Measurements from ENCODE around the gene HEG1. TPM values are rescaled to one million over a fixed set of nuclear protein-coding genes. Genes with fewer than 3 reads are reported as not detected.
"Not testable (repeated sequence)": the region's sequence is repeated elsewhere in the genome, so short reads cannot be mapped to it uniquely, and the experiment has no call there.

HEG1 gene
- total RNA-seq, 4 donors from 2014 or later = 55.9 to 85.5 (median 78.9) TPM

DNA sequence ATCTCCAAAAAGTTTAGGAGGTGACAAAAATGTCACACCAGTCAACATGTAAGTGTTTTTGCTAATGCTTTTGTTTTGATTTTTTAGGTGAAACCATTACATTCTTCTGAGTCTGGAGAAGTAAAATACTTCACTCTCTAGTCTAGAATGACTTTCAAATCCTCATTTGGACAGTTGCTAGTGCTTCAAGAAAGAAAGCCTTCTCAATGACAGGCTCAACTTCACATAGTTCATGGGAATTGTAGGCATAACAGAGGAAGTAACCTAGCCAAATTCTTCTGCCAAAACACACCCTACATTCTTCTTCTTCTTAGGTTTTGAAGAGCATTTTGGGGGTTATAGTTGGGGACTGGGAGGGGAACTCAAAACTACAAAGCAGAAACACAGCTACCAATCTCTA is 29.4 kb upstream of the HEG1 start:
- Histone ChIP-seq H3K4me1 (no peaks in the 10 kb centered on the region), H3K27ac (no peak overlapping the region), H3K4me3 (no peak overlapping the region), H3K9me3 (no peaks in the 10 kb centered on the region), H3K36me3 (no peaks in the 10 kb centered on the region), H3K27me3 (no peaks in the 10 kb centered on the region)
- no peak for ATAC-seq
- no peak for TF ChIP-seq POLR2AphosphoS5 (IDR thresholded peaks at IDR 0.05)
- no peak for TF ChIP-seq EP300 (IDR thresholded peaks at IDR 0.05)
- TF ChIP-seq, protein P1, sequence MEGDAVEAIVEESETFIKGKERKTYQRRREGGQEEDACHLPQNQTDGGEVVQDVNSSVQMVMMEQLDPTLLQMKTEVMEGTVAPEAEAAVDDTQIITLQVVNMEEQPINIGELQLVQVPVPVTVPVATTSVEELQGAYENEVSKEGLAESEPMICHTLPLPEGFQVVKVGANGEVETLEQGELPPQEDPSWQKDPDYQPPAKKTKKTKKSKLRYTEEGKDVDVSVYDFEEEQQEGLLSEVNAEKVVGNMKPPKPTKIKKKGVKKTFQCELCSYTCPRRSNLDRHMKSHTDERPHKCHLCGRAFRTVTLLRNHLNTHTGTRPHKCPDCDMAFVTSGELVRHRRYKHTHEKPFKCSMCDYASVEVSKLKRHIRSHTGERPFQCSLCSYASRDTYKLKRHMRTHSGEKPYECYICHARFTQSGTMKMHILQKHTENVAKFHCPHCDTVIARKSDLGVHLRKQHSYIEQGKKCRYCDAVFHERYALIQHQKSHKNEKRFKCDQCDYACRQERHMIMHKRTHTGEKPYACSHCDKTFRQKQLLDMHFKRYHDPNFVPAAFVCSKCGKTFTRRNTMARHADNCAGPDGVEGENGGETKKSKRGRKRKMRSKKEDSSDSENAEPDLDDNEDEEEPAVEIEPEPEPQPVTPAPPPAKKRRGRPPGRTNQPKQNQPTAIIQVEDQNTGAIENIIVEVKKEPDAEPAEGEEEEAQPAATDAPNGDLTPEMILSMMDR (IDR thresholded peaks at IDR 0.05) = no peak
- TF ChIP-seq POLR2A (IDR thresholded peaks at IDR 0.05) = no peak

GRCh38 chr3:125083776-125084175 is 28.0 kb upstream of the HEG1 start:
- WGBS, 2 donors (ENCODE audit: low coverage in 1 of 2) = 65 to 73% methylated on average over 3 to 4 of the region's 10 CpGs

GRCh38 chr3:125082339-125082738 is 26.5 kb upstream of the HEG1 start:
- H3K36me3 ChIP-seq, H3K4me1 ChIP-seq, H3K27ac ChIP-seq, H3K9me3 ChIP-seq, H3K4me3 ChIP-seq, ATAC-seq, H3K27me3 ChIP-seq: not testable (repeated sequence)
- 68 to 100% methylated on average over 1 to 4 of the region's 4 CpGs for WGBS, 2 donors (ENCODE audit: low coverage in 1 of 2)

More at GRCh38 chr3:125083776-125084175, 28.0 kb upstream of the HEG1 start:
- Histone ChIP-seq H3K9me3 (no peaks in the 10 kb centered on the region), H3K4me3 (no peak overlapping the region), H3K4me1 (no peaks in the 10 kb centered on the region), H3K36me3 (no peaks in the 10 kb centered on the region), H3K27ac (no peak overlapping the region), H3K27me3 (no peaks in the 10 kb centered on the region)
- no peak for ATAC-seq
- TF ChIP-seq, protein P1 (IDR thresholded peaks at IDR 0.05) = no peak
- no peak for TF ChIP-seq EP300 (IDR thresholded peaks at IDR 0.05)
- no peak for TF ChIP-seq POLR2AphosphoS5 (IDR thresholded peaks at IDR 0.05)
- TF ChIP-seq POLR2A (IDR thresholded peaks at IDR 0.05) = no peak

DNA sequence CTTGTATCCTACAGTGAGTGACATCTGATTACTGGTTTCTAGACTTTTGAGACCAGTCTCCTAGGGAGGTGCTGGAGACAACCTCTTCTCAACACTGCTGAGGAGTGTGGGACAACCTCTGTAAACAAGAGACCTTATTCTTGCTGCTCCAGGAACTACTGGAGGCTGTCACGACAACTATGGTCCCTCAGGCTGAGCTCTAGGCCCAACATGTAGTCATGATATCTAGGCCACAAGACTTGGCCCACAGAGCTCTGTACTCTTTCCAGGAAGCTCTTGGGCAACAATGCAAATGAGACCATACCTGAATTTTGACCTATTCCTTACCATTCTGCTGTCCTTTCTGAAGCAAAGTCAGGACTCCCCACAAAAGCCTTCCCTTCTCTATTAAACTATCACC is 24.3 kb upstream of the HEG1 start:
- 100% methylated on average over 1 of the region's 1 CpG for WGBS, 2 donors (ENCODE audit: low coverage in 1 of 2)
- Histone ChIP-seq H3K4me1 (no peaks in the 10 kb centered on the region), H3K4me3 (no peak overlapping the region), H3K27ac (no peak overlapping the region), H3K36me3 (no peaks in the 10 kb centered on the region), H3K27me3 (no peaks in the 10 kb centered on the region), H3K9me3 (no peaks in the 10 kb centered on the region)
- no peak for TF ChIP-seq POLR2A (IDR thresholded peaks at IDR 0.05)
- no peak for TF ChIP-seq EP300 (IDR thresholded peaks at IDR 0.05)
- TF ChIP-seq, protein P1 (IDR thresholded peaks at IDR 0.05) = no peak
- TF ChIP-seq POLR2AphosphoS5 (IDR thresholded peaks at IDR 0.05) = no peak
- ATAC-seq = no peak

DNA sequence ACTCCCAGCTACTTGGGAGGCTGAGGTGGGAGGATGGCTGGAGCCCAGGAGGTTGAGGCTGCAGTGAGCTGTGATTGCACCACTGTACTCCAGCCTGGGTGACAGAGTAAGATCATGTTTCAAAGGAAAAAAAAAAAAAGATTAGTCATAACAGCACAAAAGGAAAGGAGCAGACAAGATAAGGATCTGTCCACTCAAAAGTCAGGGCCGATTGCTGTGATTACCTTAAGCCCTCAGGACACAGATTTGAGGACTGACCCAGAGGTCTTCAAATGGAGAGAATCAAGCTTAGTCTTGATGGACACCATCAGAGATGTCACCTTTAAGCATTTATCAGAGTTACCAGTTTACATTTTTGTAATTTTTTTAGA is 23.9 kb upstream of the HEG1 start:
- no peak for ATAC-seq
- 71 to 82% methylated on average over 1 of the region's 1 CpG for whole genome bisulfite sequencing, 2 donors (ENCODE audit: low coverage in 1 of 2)
- Histone ChIP-seq H3K36me3 (no peaks in the 10 kb centered on the region), H3K9me3 (no peaks in the 10 kb centered on the region), H3K4me1 (no peaks in the 10 kb centered on the region), H3K4me3 (no peak overlapping the region), H3K27ac (no peak overlapping the region), H3K27me3 (no peaks in the 10 kb centered on the region)
- TF ChIP-seq POLR2A (IDR thresholded peaks at IDR 0.05) (no peak), EP300 (IDR thresholded peaks at IDR 0.05) (no peak), POLR2AphosphoS5 (IDR thresholded peaks at IDR 0.05) (no peak)
- TF ChIP-seq, protein P1 (IDR thresholded peaks at IDR 0.05) = no peak

All from gastroesophageal sphincter (tissue), 4 donors.